Measurements from ENCODE around the gene SUMO2.
A peak's percentile ranks its signal among the peaks of the same experiment; 100 is the strongest.

SUMO2 gene

GRCh38 chr17:75118307-75118706, 64.5 kb downstream of the SUMO2 start:
- H3K27me3 ChIP-seq (replicated peaks in 2 of 5; ENCODE audit: control insufficient read depth in 4 of 5, insufficient read depth in 5 of 5, low read length in 4 of 5), result no peaks in the 10 kb centered on the region
- H3K27ac ChIP-seq (ENCODE audit: insufficient read depth in 1 of 2, low read depth in 1 of 2, low read length in 2 of 2, poor library complexity in 1 of 2, severe bottlenecking in 2 of 2), result no peak overlapping the region
- peaks cover 0 to 23% (median 14%) of the 10 kb centered on the region in 4 experiments for H3K4me1 ChIP-seq (ENCODE audit: control extremely low read depth in 1 of 4, control insufficient read depth in 4 of 4, insufficient read depth in 4 of 4, low read length in 3 of 4)
- ChIA-PET POLR2A (no interaction called here), CTCF (interaction anchor here (0.7 to 9.4 kb wide), 8 partner anchors 9 to 85 kb away, joined by 3 to 168 read pairs (median 8); partner anchors contain the start of genes NT5C and NUP85)
- DNase-seq, result peak in 1 of 3 donors; percentile 32
- 85% methylated on average over 14 of the region's 14 CpGs for WGBS (ENCODE audit: insufficient coverage)
- H3K4me3 ChIP-seq (ENCODE audit: control insufficient read depth in 1 of 7, extremely low read depth in 1 of 7, insufficient read depth in 4 of 7, low read depth in 2 of 7, low read length in 6 of 7), result no peak overlapping the region
- no peaks in the 10 kb centered on the region for H3K9me3 ChIP-seq (ENCODE audit: control extremely low read depth in 1 of 5, control insufficient read depth in 4 of 5, insufficient read depth in 2 of 5, low read depth in 1 of 5, low read length in 4 of 5)
- peaks cover 0 to 31% (median 8%) of the 10 kb centered on the region in 4 experiments for H3K36me3 ChIP-seq (ENCODE audit: control insufficient read depth in 4 of 4, insufficient read depth in 4 of 4, low read length in 3 of 4)

- Histone ChIP-seq H3K36me3 (ENCODE audit: control insufficient read depth in 4 of 4, insufficient read depth in 4 of 4, low read length in 3 of 4) (peaks cover 2 to 36% (median 8%) of the 10 kb centered on the region in 4 experiments), H3K4me1 (ENCODE audit: control extremely low read depth in 1 of 4, control insufficient read depth in 4 of 4, insufficient read depth in 4 of 4, low read length in 3 of 4) (peaks cover 0 to 22% (median 16%) of the 10 kb centered on the region in 4 experiments), H3K4me3 (ENCODE audit: control insufficient read depth in 1 of 7, extremely low read depth in 1 of 7, insufficient read depth in 4 of 7, low read depth in 2 of 7, low read length in 6 of 7) (no peak overlapping the region), H3K27ac (ENCODE audit: insufficient read depth in 1 of 2, low read depth in 1 of 2, low read length in 2 of 2, poor library complexity in 1 of 2, severe bottlenecking in 2 of 2) (no peak overlapping the region), H3K27me3 (replicated peaks in 2 of 5; ENCODE audit: control insufficient read depth in 4 of 5, insufficient read depth in 5 of 5, low read length in 4 of 5) (no peaks in the 10 kb centered on the region), H3K9me3 (ENCODE audit: control extremely low read depth in 1 of 5, control insufficient read depth in 4 of 5, insufficient read depth in 2 of 5, low read depth in 1 of 5, low read length in 4 of 5) (no peaks in the 10 kb centered on the region)
- ChIA-PET POLR2A (interaction anchor here (0.7 to 1.2 kb wide), 3 partner anchors 8 to 80 kb away, joined by 3 to 5 read pairs (median 4); partner anchors contain the start of gene NT5C), CTCF (interaction anchor here (0.8 to 9.4 kb wide), 12 partner anchors 8 to 87 kb away, joined by 3 to 168 read pairs (median 8); partner anchors contain the start of genes NT5C, NUP85 and SLC16A5)
- WGBS (ENCODE audit: insufficient coverage), result 99% methylated on average over 6 of the region's 9 CpGs
- DNase-seq, result no peak
These were observed 66.0 kb downstream of the SUMO2 start for GRCh38 chr17:75116737-75117136.

Measured in common myeloid progenitor, CD34-positive (primary cell).